8988T (cell line): ENCODE data around the gene C18orf32.
"Not testable (repeated sequence)": the region's sequence is repeated elsewhere in the genome, so short reads cannot be mapped to it uniquely, and the experiment has no call there.

Source experiments
- DNase-seq: peaks from one replicate; pipeline ENCODE4 v3.0.0; 2011

The C18orf32 gene

GRCh38 chr18:49500201-49500921 lies 13.3 kb upstream of the C18orf32 start:
- DNase-seq, result no peak

- DNase-seq, result no peak
These were observed 12.1 kb upstream of the C18orf32 start for GRCh38 chr18:49499046-49499637.

GRCh38 chr18:49495480-49495879 lies 8.4 kb upstream of the C18orf32 start:
- no peak for DNase-seq

GRCh38 chr18:49495076-49495475 lies 8.0 kb upstream of the C18orf32 start:
- DNase-seq, result no peak

- no peak for DNase-seq
These were observed 7.6 kb upstream of the C18orf32 start for GRCh38 chr18:49494660-49495059.

GRCh38 chr18:49492694-49493033 lies 5.6 kb upstream of the C18orf32 start:
- no peak for DNase-seq

GRCh38 chr18:49491857-49492693 lies 5.0 kb upstream of the C18orf32 start, which contains the start of gene RPL17:
Gene RPL17, minus strand, starts transcription at chr18:49492465.
- peak; percentile 80 for DNase-seq

GRCh38 chr18:49491534-49491856 lies 4.5 kb upstream of the C18orf32 start:
- DNase-seq, result no peak

GRCh38 chr18:49490246-49490762 lies 3.3 kb upstream of the C18orf32 start:
- no peak for DNase-seq

GRCh38 chr18:49487711-49488310 lies 777 bp upstream of the C18orf32 start:
- DNase-seq, result no peak

GRCh38 chr18:49486606-49486952 lies 455 bp downstream of the C18orf32 start:
- DNase-seq, result no peak

GRCh38 chr18:49486134-49486533 lies 900 bp downstream of the C18orf32 start:
- no peak for DNase-seq

- DNase-seq, result no peak
These were observed 3.8 kb downstream of the C18orf32 start for GRCh38 chr18:49483198-49483597.

- DNase-seq, result no peak
These were observed 5.1 kb downstream of the C18orf32 start for GRCh38 chr18:49481907-49482306.

- DNase-seq, result no peak
These were observed 5.7 kb downstream of the C18orf32 start for GRCh38 chr18:49481317-49481716.

- no peak for DNase-seq
These were observed 7.5 kb downstream of the C18orf32 start for GRCh38 chr18:49479381-49480137.

GRCh38 chr18:49476664-49477411 lies 10.2 kb downstream of the C18orf32 start:
- no peak for DNase-seq

- DNase-seq, result not testable (repeated sequence)
These were observed 12.1 kb downstream of the C18orf32 start for GRCh38 chr18:49474935-49475334.

- no peak for DNase-seq
These were observed 13.3 kb downstream of the C18orf32 start for GRCh38 chr18:49473721-49474120.

- no peak for DNase-seq
These were observed 14.6 kb downstream of the C18orf32 start for GRCh38 chr18:49472459-49472858.

- no peak for DNase-seq
These were observed 15.5 kb downstream of the C18orf32 start for GRCh38 chr18:49471532-49471931.

- DNase-seq, result no peak
These were observed 19.4 kb downstream of the C18orf32 start for GRCh38 chr18:49467599-49467998.
